Measurements from ENCODE around the gene SLC22A5.

DNA sequence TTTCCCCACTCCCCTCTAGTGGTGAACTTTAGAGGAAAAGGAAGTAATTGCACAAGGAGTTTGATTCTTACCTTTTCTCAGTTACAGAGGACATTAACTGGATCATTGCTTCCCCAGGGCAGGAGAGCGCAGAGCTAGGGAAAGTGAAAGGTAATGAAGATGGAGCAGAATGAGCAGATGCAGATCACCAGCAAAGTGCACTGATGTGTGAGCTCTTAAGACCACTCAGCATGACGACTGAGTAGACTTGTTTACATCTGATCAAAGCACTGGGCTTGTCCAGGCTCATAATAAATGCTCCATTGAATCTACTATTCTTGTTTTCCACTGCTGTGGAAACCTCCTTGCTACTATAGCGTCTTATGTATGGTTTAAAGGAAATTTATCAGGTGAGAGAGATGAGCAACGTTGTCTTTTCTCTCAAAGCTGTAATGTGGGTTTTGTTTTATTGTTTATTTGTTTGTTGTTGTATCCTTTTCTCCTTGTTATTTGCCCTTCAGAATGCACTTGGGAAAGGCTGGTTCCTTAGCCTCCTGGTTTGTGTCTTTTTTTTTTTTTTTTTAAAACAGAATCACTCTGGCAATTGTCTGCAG, 25.3 kb downstream of the SLC22A5 start:
- TF ChIP-seq POLR2A (IDR thresholded peaks at IDR 0.05) (no peak), CTCF (IDR thresholded peaks at IDR 0.05) (no peak)
